GM12891 (cell line): Measurements from ENCODE around the gene EGFL7.
A peak's percentile ranks its signal among the peaks of the same experiment; 100 is the strongest.

Experiments
- DNase-seq: peaks from one replicate; pipeline ENCODE4 v3.0.0; 2011; ENCODE audit warnings: low spot score; ENCODE audit not compliant: insufficient read length
- FAIRE-seq: peaks from 2 replicates; lab custom pipeline; 2011; peaks lifted over from hg19 to GRCh38; lab: Jason Lieb, UNC
- PAX5 ChIP-seq: IDR thresholded peaks from 2 replicates; pipeline ENCODE4 v1.6.1; 2011; ENCODE audit warnings: low read length, moderate library complexity, mild to moderate bottlenecking; ENCODE audit not compliant: insufficient read depth, severe bottlenecking
- POLR2A ChIP-seq: IDR thresholded peaks from 2 replicates; pipeline ENCODE4 v1.6.1; 2011; ENCODE audit warnings: low read depth, low read length, control low read depth
- POLR2AphosphoS5 ChIP-seq: IDR thresholded peaks from 2 replicates; pipeline ENCODE4 v1.6.1; 2011; ENCODE audit warnings: low read depth, low read length, control low read depth
- POU2F2 ChIP-seq: IDR thresholded peaks from 2 replicates; pipeline ENCODE4 v1.6.1; 2011; ENCODE audit warnings: low read depth, mild to moderate bottlenecking, control low read depth, low read length, moderate library complexity
- SPI1 ChIP-seq: IDR thresholded peaks from 2 replicates; pipeline ENCODE4 v1.6.1; 2011; ENCODE audit warnings: low read depth, low read length, control low read depth
- TAF1 ChIP-seq: IDR thresholded peaks from 2 replicates; pipeline ENCODE4 v1.6.1; 2011; ENCODE audit warnings: low read depth, low read length, control low read depth

EGFL7 gene

DNA sequence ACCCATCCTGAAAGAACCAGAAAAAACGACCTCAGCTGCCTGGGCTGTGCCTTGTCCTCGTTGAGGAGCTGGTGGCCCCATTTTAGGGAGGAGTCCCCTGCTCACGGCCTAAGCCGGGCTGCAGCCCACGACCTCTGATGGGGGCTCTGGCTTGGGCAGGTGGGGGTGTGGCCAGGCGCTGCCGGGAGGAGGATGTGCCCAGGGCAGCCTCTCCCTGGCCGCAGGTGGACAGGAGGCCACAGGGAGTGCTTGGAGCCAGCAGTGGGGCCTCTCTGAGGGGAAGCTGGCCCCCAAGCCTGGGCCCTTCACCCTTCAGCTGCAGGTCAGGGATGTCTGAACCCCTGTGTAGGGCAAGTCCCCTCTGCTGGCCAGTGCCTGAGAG, 52.2 kb downstream of the EGFL7 start:
- FAIRE-seq (no peak), DNase-seq (no peak)
- TF ChIP-seq POU2F2 (no peak), POLR2A (no peak), POLR2AphosphoS5 (no peak), TAF1 (no peak), PAX5 (no peak)

DNA sequence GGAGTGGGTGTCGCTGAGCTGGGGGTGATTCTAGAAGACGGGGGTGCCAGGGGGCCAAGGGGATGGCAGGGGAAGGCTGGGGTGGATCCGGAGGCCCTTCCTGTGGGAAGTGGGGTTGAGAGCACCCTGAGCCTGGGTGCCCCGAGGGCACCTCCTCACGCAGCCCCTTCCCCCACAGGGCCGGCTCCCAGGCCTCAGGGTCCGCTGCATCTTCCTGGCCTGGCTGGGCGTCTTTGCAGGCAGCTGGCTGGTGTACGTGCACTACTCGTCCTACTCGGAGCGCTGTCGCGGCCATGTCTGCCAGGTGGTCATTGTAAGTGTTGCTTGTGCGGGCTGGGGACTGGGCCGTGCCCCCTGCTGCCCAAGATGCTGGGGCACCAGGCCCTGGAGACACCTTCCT, 54.7 kb downstream of the EGFL7 start:
- DNase-seq (no peak), FAIRE-seq (no peak)
- TF ChIP-seq POLR2AphosphoS5 (no peak), SPI1 (no peak), PAX5 (no peak), POU2F2 (no peak), POLR2A (no peak), TAF1 (no peak)

DNA sequence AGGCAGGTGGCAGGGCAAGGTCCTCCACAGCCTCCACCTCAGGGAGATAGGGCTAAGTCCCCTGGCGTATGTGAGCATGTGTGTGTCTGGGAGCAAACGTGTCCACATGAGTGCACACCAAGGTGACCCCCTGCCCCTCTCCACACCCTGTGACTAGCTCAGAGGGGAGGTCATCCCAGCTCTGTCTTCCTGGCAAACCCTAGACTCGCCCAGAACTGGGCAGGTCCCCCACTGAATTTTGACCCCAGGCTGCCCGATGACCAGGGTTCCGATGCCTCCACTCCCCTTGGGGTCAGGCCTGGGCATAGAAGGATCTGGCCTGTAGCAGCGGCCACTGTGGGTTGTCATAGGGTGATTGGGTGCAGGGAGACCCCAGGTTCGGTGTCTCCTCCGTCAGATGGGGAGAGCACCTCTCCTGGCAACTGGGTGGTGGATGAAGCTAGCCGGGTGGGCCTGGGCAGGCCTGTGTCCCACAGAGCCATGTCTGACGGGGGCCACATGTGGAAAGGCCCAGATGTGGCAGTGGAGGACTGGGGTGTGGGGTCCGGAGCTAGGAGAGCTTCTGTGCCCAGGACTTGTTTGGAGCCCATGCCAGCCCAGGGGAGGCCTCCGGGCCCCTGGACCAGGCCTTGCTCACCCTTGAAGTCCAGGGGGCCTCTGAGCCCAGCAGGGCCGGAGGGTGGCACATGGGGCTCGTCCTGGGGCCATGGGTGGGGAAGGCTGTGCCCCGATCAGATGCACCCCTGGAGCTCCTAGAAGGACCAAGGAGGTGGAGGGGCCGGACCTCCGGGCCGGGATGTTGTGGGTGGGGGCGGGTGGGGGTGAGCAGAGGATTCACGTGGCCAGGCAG, 55.9 kb downstream of the EGFL7 start:
- TF ChIP-seq SPI1 (no peak), PAX5 (no peak), TAF1 (no peak), POLR2A (no peak), POU2F2 (no peak), POLR2AphosphoS5 (no peak)

DNA sequence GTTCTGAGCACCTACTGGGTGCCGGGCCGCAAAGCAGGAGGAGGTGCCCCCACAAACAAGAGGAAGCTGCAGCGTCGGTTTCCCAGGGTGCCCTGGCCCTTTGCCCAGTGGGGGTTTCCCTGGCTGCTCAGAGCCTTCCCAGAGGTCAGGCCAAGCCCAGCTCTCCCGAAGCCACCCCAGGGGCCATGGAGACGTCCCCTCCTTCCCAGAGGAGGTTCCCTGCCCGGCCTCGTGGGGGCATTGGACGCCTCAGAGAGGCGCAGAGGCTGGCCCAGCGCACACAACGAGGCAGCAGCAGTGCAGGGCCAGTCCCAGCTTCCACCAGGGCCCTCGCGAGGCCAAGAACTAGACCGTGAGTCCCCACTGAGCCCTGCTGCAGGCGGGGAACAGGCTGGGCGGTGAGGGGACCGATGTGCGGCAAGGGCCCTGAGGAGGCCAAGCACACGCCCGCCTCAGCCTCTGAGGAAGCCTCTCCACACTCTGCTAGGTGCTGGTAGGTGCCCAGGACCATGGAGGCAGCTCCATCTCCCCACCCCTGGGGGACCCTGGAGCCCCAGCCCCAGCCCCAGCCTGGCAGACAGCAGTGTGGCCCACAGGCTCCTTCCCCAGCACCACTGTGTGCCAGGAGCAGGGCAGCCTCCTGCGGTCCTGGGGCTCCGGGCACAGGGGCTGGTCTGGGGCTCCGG, 56.6 kb downstream of the EGFL7 start:
- DNase-seq (no peak), FAIRE-seq (peak; percentile 28)
- TF ChIP-seq POLR2A (no peak), POLR2AphosphoS5 (no peak), SPI1 (no peak)

More for the DNA sequence above, 55.9 kb downstream of the EGFL7 start:
- DNase-seq (no peak), FAIRE-seq (no peak)

DNA sequence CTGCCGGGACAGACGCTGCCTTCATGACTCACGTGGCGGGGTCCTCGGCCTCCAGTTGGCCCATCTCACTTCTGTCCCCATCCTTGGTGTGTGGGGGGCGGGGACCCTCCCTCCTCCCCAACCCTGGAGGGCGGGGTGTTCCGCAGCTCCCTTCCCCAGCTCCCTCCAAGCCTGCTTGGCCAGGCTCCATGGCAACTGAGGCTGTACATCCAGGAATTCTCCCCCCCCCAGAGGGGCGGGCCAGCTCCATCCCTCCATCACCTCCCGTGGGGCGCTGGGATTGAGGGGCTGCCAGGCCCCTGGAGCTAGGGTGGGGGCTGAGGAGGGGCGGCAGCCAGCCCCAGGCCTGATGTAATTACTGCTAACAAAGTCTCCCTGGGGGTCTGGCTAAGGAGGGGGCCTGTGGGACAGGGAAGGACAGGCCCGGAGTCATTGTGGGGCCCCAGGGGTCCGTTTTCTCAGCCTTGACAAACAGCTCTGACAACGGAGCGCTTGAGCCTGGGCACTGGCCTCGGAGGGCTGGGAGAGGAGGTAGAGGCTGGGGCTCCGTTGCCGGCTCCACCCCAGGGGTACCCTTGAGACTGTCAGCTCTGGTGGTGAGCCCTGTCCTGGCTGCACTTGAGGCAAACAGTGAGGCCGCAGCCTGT, 57.7 kb downstream of the EGFL7 start:
- no peak for FAIRE-seq
- DNase-seq, result no peak
- TF ChIP-seq POLR2A, result no peak
- TF ChIP-seq POU2F2, result no peak
- no peak for TF ChIP-seq SPI1
- TF ChIP-seq POLR2AphosphoS5, result no peak
- TF ChIP-seq PAX5, result no peak
- TF ChIP-seq TAF1, result no peak

DNA sequence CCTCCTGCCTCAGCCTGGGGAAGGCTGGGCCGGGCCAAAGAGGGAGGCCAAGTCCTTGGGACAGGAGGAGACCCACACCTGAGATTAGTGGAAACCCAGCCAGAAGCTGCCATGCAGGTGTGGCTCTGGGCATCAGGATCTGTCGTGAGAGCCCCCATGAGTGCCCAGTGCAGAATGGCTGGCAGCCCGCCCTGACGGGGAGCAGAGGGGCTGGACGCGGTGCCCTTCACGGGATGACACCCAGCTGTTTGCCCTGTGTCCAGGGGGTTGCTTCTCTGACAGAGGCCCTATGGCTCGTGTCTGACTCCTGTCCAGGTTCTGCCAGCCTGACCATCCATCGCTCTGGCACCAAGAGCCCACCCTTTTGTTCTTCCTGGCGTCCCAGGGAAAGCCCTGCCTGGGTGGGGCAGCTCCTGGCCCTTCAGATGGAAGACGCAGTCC, 58.2 kb downstream of the EGFL7 start:
- FAIRE-seq, result no peak
- DNase-seq, result no peak
- TF ChIP-seq TAF1 (no peak), SPI1 (no peak), POLR2A (no peak), POU2F2 (no peak), PAX5 (no peak), POLR2AphosphoS5 (no peak)

DNA sequence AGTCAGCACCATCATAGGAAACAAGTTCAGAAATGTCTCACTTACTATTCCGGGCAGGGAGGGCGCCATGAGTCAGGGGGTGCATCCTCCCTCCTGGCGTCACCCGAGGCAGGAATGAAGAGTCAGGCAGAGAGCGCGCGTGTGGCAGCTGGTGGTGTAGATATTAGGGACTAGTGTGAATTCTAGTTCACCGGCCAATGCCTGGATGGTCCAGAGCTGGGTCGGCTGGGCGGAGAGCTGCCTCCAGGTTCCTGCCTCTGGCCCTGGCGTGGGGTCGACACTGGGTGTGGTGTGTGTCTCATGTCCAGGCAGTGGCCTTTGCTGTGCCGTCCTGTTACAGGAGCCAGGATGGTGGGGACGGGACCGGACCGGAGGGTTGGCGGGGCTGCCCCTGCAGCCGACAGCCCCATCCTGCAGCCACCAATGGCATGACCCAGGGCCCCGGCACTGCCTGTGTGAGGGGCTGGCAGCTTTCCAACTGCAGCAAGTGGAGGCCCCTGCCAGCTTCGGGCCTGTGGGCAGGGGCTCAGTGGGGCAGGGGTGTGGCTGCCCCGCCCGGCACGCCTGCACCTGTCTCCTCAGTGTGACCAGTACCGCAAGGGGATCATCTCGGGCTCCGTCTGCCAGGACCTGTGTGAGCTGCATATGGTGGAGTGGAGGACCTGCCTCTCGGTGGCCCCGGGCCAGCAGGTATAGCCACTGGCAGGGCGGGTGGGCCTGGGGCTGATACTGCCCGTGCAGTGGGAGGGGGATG, 58.8 kb downstream of the EGFL7 start:
- FAIRE-seq (no peak), DNase-seq (no peak)
- TF ChIP-seq POU2F2 (no peak), SPI1 (no peak), TAF1 (no peak), PAX5 (no peak), POLR2AphosphoS5 (no peak), POLR2A (no peak)
